ENCODE results near the gene ABCC6. TPM values are rescaled to one million over a fixed set of nuclear protein-coding genes. Genes with fewer than 3 reads are reported as not detected.

The ABCC6 gene
- total and polyA plus RNA-seq, 10 of the 15 experiments (the other 5 are each of a cell fraction or from before 2014, with no cell fraction given), result 0.05 to 0.13 (median 0.06) TPM; not detected in 5

GRCh38 chr16:16121185-16121727 is 102.0 kb downstream of the ABCC6 start:
- in situ Hi-C loops (cut with MboI), result loop anchor here (10.0 kb wide), 1 partner anchor 56 kb away; no protein-coding TSS in a partner anchor
- POLR2A ChIA-PET, result interaction anchor here (1.2 kb wide), 1 partner anchor 233 kb away, joined by 4 read pairs; the partner anchor contains the start of gene CEP20
- Histone ChIP-seq H3K79me2 (ENCODE audit: control insufficient read depth, insufficient read depth, low read length) (no peaks in the 10 kb centered on the region), H3K9ac (ENCODE audit: control insufficient read depth, insufficient read depth, low read length) (no peak overlapping the region), H4K20me1 (ENCODE audit: control insufficient read depth, insufficient read depth) (no peaks in the 10 kb centered on the region), H3K9me3 (replicated peaks; ENCODE audit: control insufficient read depth, insufficient read depth, low read length) (peaks cover 24% of the 10 kb centered on the region), H3K27me3 (replicated peaks in 1 of 2; ENCODE audit: control insufficient read depth in 2 of 2, insufficient read depth in 2 of 2, low read length in 1 of 2) (no peaks in the 10 kb centered on the region), H3K4me1 (ENCODE audit: control insufficient read depth, insufficient read depth, low read length) (no peaks in the 10 kb centered on the region), H3K27ac (ENCODE audit: control insufficient read depth, insufficient read depth) (no peak overlapping the region), H3K4me3 (no peak overlapping the region), H3K4me2 (ENCODE audit: control insufficient read depth, insufficient read depth) (no peak overlapping the region), H3K36me3 (ENCODE audit: control insufficient read depth in 2 of 2, insufficient read depth in 2 of 2, low read length in 1 of 2) (peaks cover 18 to 59% of the 10 kb centered on the region in 2 experiments), H2AFZ (ENCODE audit: control insufficient read depth, low read depth, low read length) (no peak overlapping the region)
- DNase-seq (ENCODE audit: low read depth, low spot score), result no peak
- TF ChIP-seq SMAD5 (IDR thresholded peaks at IDR 0.05; ENCODE audit: low read depth), result no peak
- TF ChIP-seq RB1 (IDR thresholded peaks at IDR 0.05; ENCODE audit: borderline replicate concordance), result no peak
- no peak for TF ChIP-seq BHLHE40 (IDR thresholded peaks at IDR 0.05; ENCODE audit: borderline replicate concordance in 1 of 2, low read depth in 2 of 2, low read length in 1 of 2)
- TF ChIP-seq, protein P1, sequence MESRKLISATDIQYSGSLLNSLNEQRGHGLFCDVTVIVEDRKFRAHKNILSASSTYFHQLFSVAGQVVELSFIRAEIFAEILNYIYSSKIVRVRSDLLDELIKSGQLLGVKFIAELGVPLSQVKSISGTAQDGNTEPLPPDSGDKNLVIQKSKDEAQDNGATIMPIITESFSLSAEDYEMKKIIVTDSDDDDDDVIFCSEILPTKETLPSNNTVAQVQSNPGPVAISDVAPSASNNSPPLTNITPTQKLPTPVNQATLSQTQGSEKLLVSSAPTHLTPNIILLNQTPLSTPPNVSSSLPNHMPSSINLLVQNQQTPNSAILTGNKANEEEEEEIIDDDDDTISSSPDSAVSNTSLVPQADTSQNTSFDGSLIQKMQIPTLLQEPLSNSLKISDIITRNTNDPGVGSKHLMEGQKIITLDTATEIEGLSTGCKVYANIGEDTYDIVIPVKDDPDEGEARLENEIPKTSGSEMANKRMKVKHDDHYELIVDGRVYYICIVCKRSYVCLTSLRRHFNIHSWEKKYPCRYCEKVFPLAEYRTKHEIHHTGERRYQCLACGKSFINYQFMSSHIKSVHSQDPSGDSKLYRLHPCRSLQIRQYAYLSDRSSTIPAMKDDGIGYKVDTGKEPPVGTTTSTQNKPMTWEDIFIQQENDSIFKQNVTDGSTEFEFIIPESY (IDR thresholded peaks at IDR 0.05), result no peak
- no peak for TF ChIP-seq SRF (IDR thresholded peaks at IDR 0.05; ENCODE audit: low read depth in 2 of 2, low read length in 2 of 2)
- no peak for TF ChIP-seq FOXM1 (IDR thresholded peaks at IDR 0.05; ENCODE audit: low read depth, low read length)
- no peak for TF ChIP-seq ZBED1 (IDR thresholded peaks at IDR 0.05; ENCODE audit: borderline replicate concordance)
- no peak for TF ChIP-seq NBN (IDR thresholded peaks at IDR 0.05)
- TF ChIP-seq TCF7 (IDR thresholded peaks at IDR 0.05; ENCODE audit: borderline replicate concordance), result no peak
- no peak for ATAC-seq
- SMC1A ChIA-PET (ENCODE audit: uncharacterized antibody, unreplicated experiment), result no interaction called here
- intact Hi-C loops (cut with micrococcal nuclease; ENCODE audit: unreplicated experiment), result loop anchor here (10.0 kb wide), 1 partner anchor 356 kb away; no protein-coding TSS in a partner anchor
- no TSS peak for BruUV-seq (replicated peaks)
- RAD21 ChIA-PET (ENCODE audit: unreplicated experiment), result no interaction called here
- CTCF ChIA-PET, result no interaction called here
- no peak for FAIRE-seq
- WGBS (ENCODE audit: insufficient coverage, insufficient replicate concordance, low lambda C conversion rate, missing lambda C conversion rate), result 93% methylated on average over 6 of the region's 6 CpGs

All from GM12878 (cell line).